Hepatocyte (in vitro differentiated cells): ENCODE measurements around the gene COG4. TPM values are rescaled to one million over a fixed set of nuclear protein-coding genes. Genes with fewer than 3 reads are reported as not detected.

Source experiments
- DNase-seq: peaks from one replicate; pipeline ENCODE4 v3.0.0-alpha.2; 2016; ENCODE audit warnings: low spot score
- H2AFZ ChIP-seq: fragments of 200-600 bp; sonication (generic); 2 replicates; pipeline ENCODE4 v1.6.0; 2016; ENCODE audit warnings: antibody characterized with exemption, mild to moderate bottlenecking
- H3K27ac ChIP-seq: fragments of 200-600 bp; sonication (generic); 2 replicates; pipeline ENCODE4 v1.5.1; 2016; ENCODE audit warnings: mild to moderate bottlenecking
- H3K27me3 ChIP-seq: fragments of 200-600 bp; sonication (generic); 2 replicates; pipeline ENCODE4 v1.6.1; 2016
- H3K36me3 ChIP-seq: fragments of 200-600 bp; sonication (generic); replicated peaks from 2 replicates; pipeline ENCODE4 v1.5.1; 2016; ENCODE audit warnings: low read depth; ENCODE audit not compliant: insufficient read depth
- H3K4me1 ChIP-seq: fragments of 200-600 bp; sonication (generic); 2 replicates; pipeline ENCODE4 v1.5.1; 2016; ENCODE audit warnings: mild to moderate bottlenecking, moderate library complexity; ENCODE audit not compliant: insufficient read depth
- H3K4me2 ChIP-seq: fragments of 200-600 bp; sonication (generic); 2 replicates; pipeline ENCODE4 v1.6.0; 2016
- H3K4me3 ChIP-seq: fragments of 200-600 bp; sonication (generic); 2 replicates; pipeline ENCODE4 v1.5.1; 2016; ENCODE audit warnings: mild to moderate bottlenecking
- H3K79me2 ChIP-seq: fragments of 200-600 bp; sonication (generic); 2 replicates; pipeline ENCODE4 v1.6.0; 2017; ENCODE audit warnings: mild to moderate bottlenecking
- H3K9me2 ChIP-seq: fragments of 200-600 bp; sonication (generic); replicated peaks from 2 replicates; pipeline ENCODE4 v1.6.0; 2017; ENCODE audit warnings: mild to moderate bottlenecking; ENCODE audit not compliant: insufficient read depth
- H3K9me3 ChIP-seq: fragments of 200-600 bp; sonication (generic); 2 replicates; pipeline ENCODE4 v1.5.1; 2016; ENCODE audit warnings: low read depth, mild to moderate bottlenecking
- H4K20me1 ChIP-seq: fragments of 200-600 bp; sonication (generic); 2 replicates; pipeline ENCODE4 v1.6.0; 2016; ENCODE audit warnings: mild to moderate bottlenecking; ENCODE audit not compliant: insufficient read depth, poor library complexity, severe bottlenecking
- CTCF ChIP-seq: fragments of 200-600 bp; sonication (generic); IDR thresholded peaks from 2 replicates; pipeline ENCODE4 v1.5.1; 2016; ENCODE audit warnings: antibody characterized with exemption, mild to moderate bottlenecking; ENCODE audit not compliant: poor library complexity
- EZH2 ChIP-seq: fragments of 200-600 bp; sonication (generic); IDR thresholded peaks from 2 replicates; pipeline ENCODE4 v1.6.1; 2016; ENCODE audit warnings: antibody characterized with exemption, mild to moderate bottlenecking, borderline replicate concordance
- EZH2phosphoT487 ChIP-seq: fragments of 200-600 bp; sonication (generic); IDR thresholded peaks from one replicate; pipeline ENCODE4 v1.6.1; 2018; ENCODE audit warnings: antibody characterized with exemption, mild to moderate bottlenecking, low read depth, moderate library complexity; ENCODE audit not compliant: unreplicated experiment, severe bottlenecking
- WGBS: methylation state at CpG from one replicate; pipeline ENCODE4 v1.1.6; 2016; ENCODE audit warnings: low lambda C conversion rate; ENCODE audit errors: missing lambda C conversion rate; 5-methylcytosine and 5-hydroxymethylcytosine counted together
- polyA plus RNA-seq: library from polyadenylated mRNA; unstranded; fragments of >200 nt; fragmentation: Nextera tagmentation; extraction: Ambion mirVana; gene quantifications from 2 replicates; pipeline ENCODE4 v1.2.1, GENCODE V29; 2016
- total RNA-seq: library from RNA; depleted of rRNA; stranded (reverse); fragments of >200 nt; gene quantifications from 2 replicates; pipeline ENCODE4 v1.2.3, GENCODE V29; 2014

COG4 gene
- total and polyA plus RNA-seq, 2 experiments from 2014 or later: 45.9 to 48.9 TPM

DNA sequence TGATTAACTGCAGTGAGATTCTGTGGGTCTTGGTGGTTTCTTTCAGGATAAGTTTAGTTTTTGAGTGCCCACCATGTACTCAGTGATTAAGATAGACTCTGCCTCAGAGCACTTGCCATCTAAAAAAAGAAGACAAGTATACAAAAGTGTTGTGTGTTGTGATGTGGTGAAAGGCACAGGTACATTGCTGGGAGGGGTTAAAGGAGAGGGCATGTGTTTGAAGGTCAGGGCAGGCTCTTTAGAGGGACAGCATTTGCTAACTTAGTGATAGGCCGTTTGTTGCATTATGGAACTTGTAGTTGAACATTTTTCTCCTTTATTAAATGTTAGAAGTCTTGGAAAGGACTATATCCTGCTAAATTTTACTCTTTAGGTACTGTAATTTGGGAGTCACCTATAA is 26.7 kb upstream of the COG4 start:
- no peak for DNase-seq
- Histone ChIP-seq H2AFZ (no peak overlapping the region), H3K9me2 (no peaks in the 10 kb centered on the region), H3K27me3 (no peaks in the 10 kb centered on the region), H3K4me2 (no peak overlapping the region), H4K20me1 (peaks cover 35% of the 10 kb centered on the region), H3K36me3 (no peaks in the 10 kb centered on the region), H3K79me2 (peaks cover 70% of the 10 kb centered on the region), H3K4me3 (no peak overlapping the region), H3K4me1 (no peaks in the 10 kb centered on the region), H3K27ac (no peak overlapping the region), H3K9me3 (no peaks in the 10 kb centered on the region)
- WGBS: 0% methylated on average over 1 of the region's 1 CpG
- TF ChIP-seq EZH2phosphoT487 (no peak), CTCF (no peak), EZH2 (no peak)

GRCh38 chr16:70548936-70549335 is 25.6 kb upstream of the COG4 start:
- TF ChIP-seq EZH2 (no peak), EZH2phosphoT487 (no peak), CTCF (no peak)
- Histone ChIP-seq H3K4me1 (no peaks in the 10 kb centered on the region), H3K4me3 (no peak overlapping the region), H2AFZ (no peak overlapping the region), H3K9me2 (no peaks in the 10 kb centered on the region), H3K4me2 (no peak overlapping the region), H4K20me1 (peaks cover 35% of the 10 kb centered on the region), H3K79me2 (peaks cover 75% of the 10 kb centered on the region), H3K9me3 (no peaks in the 10 kb centered on the region), H3K27ac (no peak overlapping the region), H3K27me3 (no peaks in the 10 kb centered on the region), H3K36me3 (no peaks in the 10 kb centered on the region)
- no peak for DNase-seq
- 89% methylated on average over 2 of the region's 2 CpGs for WGBS

GRCh38 chr16:70544548-70544947 is 21.2 kb upstream of the COG4 start:
- WGBS: 100% methylated on average over 1 of the region's 1 CpG
- Histone ChIP-seq H3K9me3 (no peaks in the 10 kb centered on the region), H4K20me1 (peaks cover 17% of the 10 kb centered on the region), H3K4me3 (no peak overlapping the region), H3K27me3 (no peaks in the 10 kb centered on the region), H3K27ac (no peak overlapping the region), H3K9me2 (no peaks in the 10 kb centered on the region), H3K36me3 (peaks cover 4% of the 10 kb centered on the region), H2AFZ (no peak overlapping the region), H3K4me2 (no peak overlapping the region), H3K4me1 (no peaks in the 10 kb centered on the region), H3K79me2 (peaks cover 87% of the 10 kb centered on the region)
- no peak for TF ChIP-seq EZH2
- no peak for TF ChIP-seq CTCF
- TF ChIP-seq EZH2phosphoT487: no peak
- DNase-seq: no peak

- H3K9me3 ChIP-seq: no peaks in the 10 kb centered on the region
- H3K79me2 ChIP-seq: peaks cover 93% of the 10 kb centered on the region
- no peaks in the 10 kb centered on the region for H3K4me1 ChIP-seq
- DNase-seq: no peak
- H3K4me3 ChIP-seq: no peak overlapping the region
- H3K27me3 ChIP-seq: no peaks in the 10 kb centered on the region
- H3K9me2 ChIP-seq: no peaks in the 10 kb centered on the region
- no peak overlapping the region for H2AFZ ChIP-seq
- no peak overlapping the region for H3K27ac ChIP-seq
- no peak overlapping the region for H3K4me2 ChIP-seq
- WGBS: 80% methylated on average over 3 of the region's 3 CpGs
- H3K36me3 ChIP-seq: peaks cover 4% of the 10 kb centered on the region
- H4K20me1 ChIP-seq: peaks cover 13% of the 10 kb centered on the region
- TF ChIP-seq EZH2phosphoT487 (no peak), EZH2 (no peak), CTCF (no peak)
Observed at GRCh38 chr16:70540994-70541393, 17.6 kb upstream of the COG4 start.
